ENCODE results near the gene RNF43. TPM values are rescaled to one million over a fixed set of nuclear protein-coding genes. Genes with fewer than 3 reads are reported as not detected.
A peak's percentile ranks its signal among the peaks of the same experiment; 100 is the strongest.

Gene RNF43
- total and polyA plus RNA-seq, 2 of the 13 experiments (the other 11 are each of a cell fraction or from before 2014, with no cell fraction given), result 31.0 to 53.4 TPM

DNA sequence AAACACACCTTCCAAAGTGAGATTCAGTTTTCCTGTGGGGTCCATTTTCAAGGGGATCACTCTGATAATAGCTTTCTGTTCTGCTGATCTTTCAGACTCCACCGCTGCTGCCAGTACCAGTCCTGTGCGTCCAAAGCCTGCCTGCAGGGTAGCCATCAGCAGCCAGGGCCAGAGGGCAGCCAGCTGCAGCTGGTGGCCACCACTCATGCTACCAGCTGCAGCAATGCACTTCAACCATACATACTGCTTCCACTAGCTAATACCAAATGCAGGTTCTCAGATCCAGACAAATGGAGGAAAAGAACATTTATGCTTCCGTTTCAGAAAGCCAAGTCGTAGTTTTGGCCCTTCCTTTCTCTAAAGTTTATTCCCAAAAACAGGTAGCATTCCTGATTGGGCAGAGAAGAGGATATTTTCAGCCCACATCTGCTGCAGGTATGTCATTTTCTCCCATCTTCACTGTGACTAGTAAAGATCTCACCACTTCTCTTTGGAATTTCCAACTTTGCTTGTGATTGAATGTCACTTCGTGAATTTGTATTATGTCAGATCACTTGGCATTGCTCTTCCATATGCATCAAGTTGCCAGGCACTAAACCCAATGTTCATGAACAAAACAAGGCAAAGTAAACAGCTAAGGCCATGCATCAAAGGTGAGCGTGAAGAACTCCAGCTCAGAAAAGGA, 1.8 kb downstream of the RNF43 start (continued):
- TF ChIP-seq, protein P1, sequence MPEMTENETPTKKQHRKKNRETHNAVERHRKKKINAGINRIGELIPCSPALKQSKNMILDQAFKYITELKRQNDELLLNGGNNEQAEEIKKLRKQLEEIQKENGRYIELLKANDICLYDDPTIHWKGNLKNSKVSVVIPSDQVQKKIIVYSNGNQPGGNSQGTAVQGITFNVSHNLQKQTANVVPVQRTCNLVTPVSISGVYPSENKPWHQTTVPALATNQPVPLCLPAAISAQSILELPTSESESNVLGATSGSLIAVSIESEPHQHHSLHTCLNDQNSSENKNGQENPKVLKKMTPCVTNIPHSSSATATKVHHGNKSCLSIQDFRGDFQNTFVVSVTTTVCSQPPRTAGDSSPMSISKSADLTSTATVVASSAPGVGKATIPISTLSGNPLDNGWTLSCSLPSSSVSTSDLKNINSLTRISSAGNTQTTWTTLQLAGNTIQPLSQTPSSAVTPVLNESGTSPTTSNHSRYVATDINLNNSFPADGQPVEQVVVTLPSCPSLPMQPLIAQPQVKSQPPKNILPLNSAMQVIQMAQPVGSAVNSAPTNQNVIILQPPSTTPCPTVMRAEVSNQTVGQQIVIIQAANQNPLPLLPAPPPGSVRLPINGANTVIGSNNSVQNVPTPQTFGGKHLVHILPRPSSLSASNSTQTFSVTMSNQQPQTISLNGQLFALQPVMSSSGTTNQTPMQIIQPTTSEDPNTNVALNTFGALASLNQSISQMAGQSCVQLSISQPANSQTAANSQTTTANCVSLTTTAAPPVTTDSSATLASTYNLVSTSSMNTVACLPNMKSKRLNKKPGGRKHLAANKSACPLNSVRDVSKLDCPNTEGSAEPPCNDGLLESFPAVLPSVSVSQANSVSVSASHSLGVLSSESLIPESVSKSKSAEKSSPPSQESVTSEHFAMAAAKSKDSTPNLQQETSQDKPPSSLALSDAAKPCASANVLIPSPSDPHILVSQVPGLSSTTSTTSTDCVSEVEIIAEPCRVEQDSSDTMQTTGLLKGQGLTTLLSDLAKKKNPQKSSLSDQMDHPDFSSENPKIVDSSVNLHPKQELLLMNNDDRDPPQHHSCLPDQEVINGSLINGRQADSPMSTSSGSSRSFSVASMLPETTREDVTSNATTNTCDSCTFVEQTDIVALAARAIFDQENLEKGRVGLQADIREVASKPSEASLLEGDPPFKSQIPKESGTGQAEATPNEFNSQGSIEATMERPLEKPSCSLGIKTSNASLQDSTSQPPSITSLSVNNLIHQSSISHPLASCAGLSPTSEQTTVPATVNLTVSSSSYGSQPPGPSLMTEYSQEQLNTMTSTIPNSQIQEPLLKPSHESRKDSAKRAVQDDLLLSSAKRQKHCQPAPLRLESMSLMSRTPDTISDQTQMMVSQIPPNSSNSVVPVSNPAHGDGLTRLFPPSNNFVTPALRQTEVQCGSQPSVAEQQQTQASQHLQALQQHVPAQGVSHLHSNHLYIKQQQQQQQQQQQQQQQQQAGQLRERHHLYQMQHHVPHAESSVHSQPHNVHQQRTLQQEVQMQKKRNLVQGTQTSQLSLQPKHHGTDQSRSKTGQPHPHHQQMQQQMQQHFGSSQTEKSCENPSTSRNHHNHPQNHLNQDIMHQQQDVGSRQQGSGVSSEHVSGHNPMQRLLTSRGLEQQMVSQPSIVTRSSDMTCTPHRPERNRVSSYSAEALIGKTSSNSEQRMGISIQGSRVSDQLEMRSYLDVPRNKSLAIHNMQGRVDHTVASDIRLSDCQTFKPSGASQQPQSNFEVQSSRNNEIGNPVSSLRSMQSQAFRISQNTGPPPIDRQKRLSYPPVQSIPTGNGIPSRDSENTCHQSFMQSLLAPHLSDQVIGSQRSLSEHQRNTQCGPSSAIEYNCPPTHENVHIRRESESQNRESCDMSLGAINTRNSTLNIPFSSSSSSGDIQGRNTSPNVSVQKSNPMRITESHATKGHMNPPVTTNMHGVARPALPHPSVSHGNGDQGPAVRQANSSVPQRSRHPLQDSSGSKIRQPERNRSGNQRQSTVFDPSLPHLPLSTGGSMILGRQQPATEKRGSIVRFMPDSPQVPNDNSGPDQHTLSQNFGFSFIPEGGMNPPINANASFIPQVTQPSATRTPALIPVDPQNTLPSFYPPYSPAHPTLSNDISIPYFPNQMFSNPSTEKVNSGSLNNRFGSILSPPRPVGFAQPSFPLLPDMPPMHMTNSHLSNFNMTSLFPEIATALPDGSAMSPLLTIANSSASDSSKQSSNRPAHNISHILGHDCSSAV (CRISPR knock-in tag; IDR thresholded peaks at IDR 0.05; ENCODE audit: borderline replicate concordance), result no peak
- TF ChIP-seq ZNF703 (CRISPR knock-in tag; IDR thresholded peaks at IDR 0.05; ENCODE audit: borderline replicate concordance), result no peak
- 0 out of 2 replicates have a peak, but pooled peaks have one; percentile 31 for TF ChIP-seq MED13 (CRISPR knock-in tag; IDR thresholded peaks at IDR 0.05)
- TF ChIP-seq, protein P2, sequence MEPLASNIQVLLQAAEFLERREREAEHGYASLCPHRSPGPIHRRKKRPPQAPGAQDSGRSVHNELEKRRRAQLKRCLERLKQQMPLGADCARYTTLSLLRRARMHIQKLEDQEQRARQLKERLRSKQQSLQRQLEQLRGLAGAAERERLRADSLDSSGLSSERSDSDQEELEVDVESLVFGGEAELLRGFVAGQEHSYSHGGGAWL (CRISPR knock-in tag; IDR thresholded peaks at IDR 0.05), result no peak
- no peak for TF ChIP-seq HIVEP1 (CRISPR knock-in tag; IDR thresholded peaks at IDR 0.05)
- TF ChIP-seq ZNF143 (CRISPR knock-in tag; IDR thresholded peaks at IDR 0.05), result 0 out of 2 replicates have a peak, but pooled peaks have one; percentile 36
- peak; percentile 52 to 67; a peak in 2 of 4 replicates for TF ChIP-seq POLR2A (IDR thresholded peaks at IDR 0.05; ENCODE audit: insufficient read depth in 1 of 2, low read depth in 2 of 2, low read length in 2 of 2)
- no peak for TF ChIP-seq CEBPB (IDR thresholded peaks at IDR 0.05; ENCODE audit: borderline replicate concordance, low read depth, low read length)
- TF ChIP-seq ZFY (CRISPR knock-in tag; IDR thresholded peaks at IDR 0.05), result peak; percentile 21; the same call in 1 of the 2 replicates
- TF ChIP-seq ZNF589 (CRISPR knock-in tag; conservative IDR thresholded peaks at IDR 0.05), result no peak; the same call in 1 of the 2 replicates
- TF ChIP-seq, protein P3, sequence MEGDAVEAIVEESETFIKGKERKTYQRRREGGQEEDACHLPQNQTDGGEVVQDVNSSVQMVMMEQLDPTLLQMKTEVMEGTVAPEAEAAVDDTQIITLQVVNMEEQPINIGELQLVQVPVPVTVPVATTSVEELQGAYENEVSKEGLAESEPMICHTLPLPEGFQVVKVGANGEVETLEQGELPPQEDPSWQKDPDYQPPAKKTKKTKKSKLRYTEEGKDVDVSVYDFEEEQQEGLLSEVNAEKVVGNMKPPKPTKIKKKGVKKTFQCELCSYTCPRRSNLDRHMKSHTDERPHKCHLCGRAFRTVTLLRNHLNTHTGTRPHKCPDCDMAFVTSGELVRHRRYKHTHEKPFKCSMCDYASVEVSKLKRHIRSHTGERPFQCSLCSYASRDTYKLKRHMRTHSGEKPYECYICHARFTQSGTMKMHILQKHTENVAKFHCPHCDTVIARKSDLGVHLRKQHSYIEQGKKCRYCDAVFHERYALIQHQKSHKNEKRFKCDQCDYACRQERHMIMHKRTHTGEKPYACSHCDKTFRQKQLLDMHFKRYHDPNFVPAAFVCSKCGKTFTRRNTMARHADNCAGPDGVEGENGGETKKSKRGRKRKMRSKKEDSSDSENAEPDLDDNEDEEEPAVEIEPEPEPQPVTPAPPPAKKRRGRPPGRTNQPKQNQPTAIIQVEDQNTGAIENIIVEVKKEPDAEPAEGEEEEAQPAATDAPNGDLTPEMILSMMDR (CRISPR knock-in tag; IDR thresholded peaks at IDR 0.05), result 0 out of 2 replicates have a peak, but pooled peaks have one; percentile 20
- TF ChIP-seq, protein P4, sequence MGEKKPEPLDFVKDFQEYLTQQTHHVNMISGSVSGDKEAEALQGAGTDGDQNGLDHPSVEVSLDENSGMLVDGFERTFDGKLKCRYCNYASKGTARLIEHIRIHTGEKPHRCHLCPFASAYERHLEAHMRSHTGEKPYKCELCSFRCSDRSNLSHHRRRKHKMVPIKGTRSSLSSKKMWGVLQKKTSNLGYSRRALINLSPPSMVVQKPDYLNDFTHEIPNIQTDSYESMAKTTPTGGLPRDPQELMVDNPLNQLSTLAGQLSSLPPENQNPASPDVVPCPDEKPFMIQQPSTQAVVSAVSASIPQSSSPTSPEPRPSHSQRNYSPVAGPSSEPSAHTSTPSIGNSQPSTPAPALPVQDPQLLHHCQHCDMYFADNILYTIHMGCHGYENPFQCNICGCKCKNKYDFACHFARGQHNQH (CRISPR knock-in tag; IDR thresholded peaks at IDR 0.05), result no peak
- no peak for TF ChIP-seq TBX3 (IDR thresholded peaks at IDR 0.05; ENCODE audit: borderline replicate concordance)
- TF ChIP-seq, protein P5, sequence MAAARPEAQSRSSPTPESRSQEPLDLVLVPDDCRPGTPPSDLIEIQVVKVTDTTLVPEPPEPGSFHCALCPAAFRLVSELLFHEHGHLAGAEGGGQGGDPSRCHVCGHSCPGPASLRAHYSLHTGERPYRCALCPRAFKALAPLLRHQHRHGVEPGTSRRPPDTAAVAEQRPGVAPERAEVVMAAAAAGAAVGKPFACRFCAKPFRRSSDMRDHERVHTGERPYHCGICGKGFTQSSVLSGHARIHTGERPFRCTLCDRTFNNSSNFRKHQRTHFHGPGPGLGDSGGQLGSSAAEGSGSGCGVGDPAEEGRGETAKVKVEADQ (CRISPR knock-in tag; IDR thresholded peaks at IDR 0.05; ENCODE audit: borderline replicate concordance), result no peak
